Smooth muscle cell (in vitro differentiated cells): Measurements from ENCODE around the gene LAMTOR2. TPM values are rescaled to one million over a fixed set of nuclear protein-coding genes. Genes with fewer than 3 reads are reported as not detected.

Source experiments
- DNase-seq: peaks from one replicate; lab custom pipeline; 2025; ENCODE audit not compliant: unreplicated experiment; lab: John Stamatoyannopoulos, UW
- H2AFZ ChIP-seq: fragments of 200-600 bp; sonication (generic); 2 replicates; pipeline ENCODE4 v1.6.0; 2016; ENCODE audit warnings: antibody characterized with exemption, low read depth, mild to moderate bottlenecking
- H3F3A ChIP-seq: fragments of 200-600 bp; sonication (generic); 2 replicates; pipeline ENCODE4 v1.6.0; 2017; ENCODE audit warnings: antibody characterized with exemption, low read depth
- H3K27ac ChIP-seq: fragments of 200-600 bp; sonication (generic); 2 replicates; pipeline ENCODE4 v1.5.1; 2016; ENCODE audit warnings: low read depth, mild to moderate bottlenecking
- H3K27me3 ChIP-seq: fragments of 200-600 bp; sonication (generic); 2 replicates; pipeline ENCODE4 v1.6.1; 2016; ENCODE audit warnings: low read depth, mild to moderate bottlenecking
- H3K36me3 ChIP-seq: fragments of 200-600 bp; sonication (generic); 2 replicates; pipeline ENCODE4 v1.5.1; 2016; ENCODE audit warnings: low read depth
- H3K4me1 ChIP-seq: fragments of 200-600 bp; sonication (generic); 2 replicates; pipeline ENCODE4 v1.5.1; 2016; ENCODE audit warnings: low read depth
- H3K4me2 ChIP-seq: fragments of 200-600 bp; sonication (generic); 2 replicates; pipeline ENCODE4 v1.6.0; 2016; ENCODE audit warnings: mild to moderate bottlenecking
- H3K4me3 ChIP-seq: fragments of 200-600 bp; sonication (generic); 2 replicates; pipeline ENCODE4 v1.5.1; 2016; ENCODE audit warnings: mild to moderate bottlenecking
- H3K79me2 ChIP-seq: fragments of 200-600 bp; sonication (generic); 2 replicates; pipeline ENCODE4 v1.6.0; 2016; ENCODE audit warnings: low read depth, mild to moderate bottlenecking
- H3K9ac ChIP-seq: fragments of 200-600 bp; sonication (generic); 2 replicates; pipeline ENCODE4 v1.6.0; 2016; ENCODE audit warnings: low read depth
- H3K9me3 ChIP-seq: fragments of 200-600 bp; sonication (generic); replicated peaks from 2 replicates; pipeline ENCODE4 v1.5.1; 2016; ENCODE audit warnings: low read depth
- H4K20me1 ChIP-seq: fragments of 200-600 bp; sonication (generic); 2 replicates; pipeline ENCODE4 v1.6.0; 2016; ENCODE audit warnings: low read depth
- CTCF ChIP-seq: fragments of 200-600 bp; sonication (generic); IDR thresholded peaks from 2 replicates; pipeline ENCODE4 v1.5.1; 2017; ENCODE audit warnings: borderline replicate concordance, mild to moderate bottlenecking, antibody characterized with exemption; ENCODE audit not compliant: insufficient read depth, poor library complexity, severe bottlenecking
- WGBS: methylation state at CpG from one replicate; pipeline ENCODE4 v1.1.7; 2016; ENCODE audit warnings: low lambda C conversion rate; 5-methylcytosine and 5-hydroxymethylcytosine counted together
- polyA plus RNA-seq: library from polyadenylated mRNA; unstranded; fragments of >200 nt; fragmentation: Nextera tagmentation; extraction: Ambion mirVana; gene quantifications from 2 replicates; pipeline ENCODE4 v1.2.1, GENCODE V29; 2016
- total RNA-seq: library from RNA; depleted of rRNA; stranded (reverse); fragments of >200 nt; gene quantifications from 2 replicates; pipeline ENCODE4 v1.2.3, GENCODE V29; 2014

LAMTOR2 gene
- total and polyA plus RNA-seq, 2 experiments from 2014 or later = 55.1 to 146 TPM

- Histone ChIP-seq H3K27ac (no peak overlapping the region), H3K36me3 (no peaks in the 10 kb centered on the region), H3K9me3 (no peaks in the 10 kb centered on the region), H3K4me1 (peaks cover 62% of the 10 kb centered on the region), H4K20me1 (peaks cover 63% of the 10 kb centered on the region), H3K9ac (no peak overlapping the region), H3K79me2 (peaks cover 22% of the 10 kb centered on the region), H3K4me2 (no peak overlapping the region), H3K27me3 (no peaks in the 10 kb centered on the region), H3K4me3 (no peak overlapping the region), H2AFZ (no peak overlapping the region), H3F3A (peaks cover 18% of the 10 kb centered on the region)
- no peak for DNase-seq
- 56% methylated on average over 5 of the region's 5 CpGs for WGBS
- TF ChIP-seq CTCF = no peak
Observed at GRCh38 chr1:156073740-156074139, 19.2 kb downstream of the LAMTOR2 start.

- H3F3A ChIP-seq = peaks cover 18% of the 10 kb centered on the region
- 76% methylated on average over 6 of the region's 8 CpGs for WGBS
- no peaks in the 10 kb centered on the region for H3K27me3 ChIP-seq
- no peak for TF ChIP-seq CTCF
- no peak overlapping the region for H3K4me2 ChIP-seq
- peaks cover 72% of the 10 kb centered on the region for H4K20me1 ChIP-seq
- peaks cover 71% of the 10 kb centered on the region for H3K4me1 ChIP-seq
- H3K4me3 ChIP-seq = no peak overlapping the region
- H2AFZ ChIP-seq = no peak overlapping the region
- DNase-seq = no peak
- no peak overlapping the region for H3K9ac ChIP-seq
- peaks cover 30% of the 10 kb centered on the region for H3K79me2 ChIP-seq
- no peaks in the 10 kb centered on the region for H3K9me3 ChIP-seq
- H3K36me3 ChIP-seq = no peaks in the 10 kb centered on the region
- H3K27ac ChIP-seq = no peak overlapping the region
Observed at GRCh38 chr1:156074661-156075060, 20.1 kb downstream of the LAMTOR2 start.

- no peak overlapping the region for H3K9ac ChIP-seq
- no peak overlapping the region for H3K27ac ChIP-seq
- H3K9me3 ChIP-seq = no peaks in the 10 kb centered on the region
- H2AFZ ChIP-seq = no peak overlapping the region
- peaks cover 76% of the 10 kb centered on the region for H3K4me1 ChIP-seq
- H3K36me3 ChIP-seq = no peaks in the 10 kb centered on the region
- DNase-seq = no peak
- H3K79me2 ChIP-seq = peaks cover 35% of the 10 kb centered on the region
- H3K4me3 ChIP-seq = no peak overlapping the region
- 82% methylated on average over 3 of the region's 3 CpGs for WGBS
- TF ChIP-seq CTCF = no peak
- peaks cover 20% of the 10 kb centered on the region for H3F3A ChIP-seq
- H4K20me1 ChIP-seq = peaks cover 77% of the 10 kb centered on the region
- no peak overlapping the region for H3K4me2 ChIP-seq
- H3K27me3 ChIP-seq = no peaks in the 10 kb centered on the region
Observed at GRCh38 chr1:156075162-156075561, 20.6 kb downstream of the LAMTOR2 start.

DNA sequence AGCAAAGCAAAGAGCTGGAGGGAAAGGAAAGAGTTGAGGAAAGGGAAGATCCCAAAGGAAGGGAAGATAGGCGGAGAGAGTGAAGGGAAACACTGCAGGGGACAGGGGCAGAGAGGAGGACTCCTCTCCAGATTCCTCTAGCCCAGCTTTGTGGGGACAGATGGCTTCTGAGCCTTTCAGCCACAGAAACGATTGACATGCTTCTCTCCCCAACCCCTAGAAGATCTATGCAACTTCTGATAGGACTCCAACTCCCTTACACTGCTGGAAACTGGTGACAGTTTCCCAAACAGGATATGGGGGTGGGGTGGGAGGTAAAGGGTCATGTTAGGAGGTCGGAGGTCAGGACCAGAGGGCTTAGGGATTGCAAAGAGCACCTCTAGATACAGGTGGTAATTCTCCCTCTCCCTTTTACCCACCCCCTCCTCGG lies 21.2 kb downstream of the LAMTOR2 start:
- Histone ChIP-seq H3K79me2 (peaks cover 41% of the 10 kb centered on the region), H3K4me1 (peaks cover 78% of the 10 kb centered on the region), H3K27ac (no peak overlapping the region), H3K4me2 (no peak overlapping the region), H3K9ac (no peak overlapping the region), H3F3A (peaks cover 22% of the 10 kb centered on the region), H4K20me1 (peaks cover 84% of the 10 kb centered on the region), H3K36me3 (no peaks in the 10 kb centered on the region), H3K4me3 (no peak overlapping the region), H2AFZ (no peak overlapping the region), H3K9me3 (no peaks in the 10 kb centered on the region), H3K27me3 (no peaks in the 10 kb centered on the region)
- DNase-seq = no peak
- 78% methylated on average over 4 of the region's 4 CpGs for WGBS
- no peak for TF ChIP-seq CTCF
